ENCODE measurements around the gene PPP1R15A.
A peak's percentile ranks its signal among the peaks of the same experiment; 100 is the strongest.

The PPP1R15A gene

GRCh38 chr19:48836089-48837017, 35.9 kb upstream of the PPP1R15A start, which contains the start of gene HSD17B14:
Gene HSD17B14 (minus strand): TSS chr19:48836491. CDS start chr19:48836411, 80 bp downstream.
- TF ChIP-seq CTCF (IDR thresholded peaks at IDR 0.05), result peak; percentile 0; the same call in 1 of the 2 replicates

- no peak for TF ChIP-seq CTCF (IDR thresholded peaks at IDR 0.05)
Measured at GRCh38 chr19:48837051-48837524, 35.1 kb upstream of the PPP1R15A start.

- no peak for TF ChIP-seq CTCF (IDR thresholded peaks at IDR 0.05)
Measured at GRCh38 chr19:48837687-48838086, 34.5 kb upstream of the PPP1R15A start.

GRCh38 chr19:48841047-48841446, 31.2 kb upstream of the PPP1R15A start:
- no peak for TF ChIP-seq CTCF (IDR thresholded peaks at IDR 0.05)

- no peak for TF ChIP-seq CTCF (IDR thresholded peaks at IDR 0.05)
Measured at GRCh38 chr19:48841571-48841970, 30.6 kb upstream of the PPP1R15A start.

- peak; percentile 60 for TF ChIP-seq CTCF (IDR thresholded peaks at IDR 0.05)
Measured at GRCh38 chr19:48842789-48843162, 29.4 kb upstream of the PPP1R15A start.

- no peak for TF ChIP-seq CTCF (IDR thresholded peaks at IDR 0.05)
Measured at GRCh38 chr19:48844472-48844871, 27.7 kb upstream of the PPP1R15A start.
